PFSK-1 (cell line): Measurements from ENCODE around the gene UPF1.

Source experiments
- POLR2AphosphoS5 ChIP-seq: IDR thresholded peaks from 2 replicates; pipeline ENCODE4 v1.6.1; 2012; ENCODE audit warnings: low read depth, mild to moderate bottlenecking, control low read depth, low read length, moderate library complexity
- REST ChIP-seq, 2 experiments: IDR thresholded peaks; 2 replicates each; pipeline versions ENCODE4 v1.6.1 to v1.8.0; 2011 to 2012; ENCODE audit warnings: low read depth in 2 of 2, low read length in 2 of 2, control low read depth in 1 of 2, inconsistent platforms in 1 of 2, mild to moderate bottlenecking in 1 of 2, moderate library complexity in 1 of 2; ENCODE audit not compliant: insufficient read depth in 1 of 2
- SIN3A ChIP-seq: IDR thresholded peaks from 2 replicates; pipeline ENCODE4 v1.6.1; 2012; ENCODE audit warnings: mild to moderate bottlenecking, low read length, moderate library complexity, borderline replicate concordance; ENCODE audit not compliant: insufficient read depth

GRCh38 chr19:18904334-18905057 lies 72.7 kb downstream of the UPF1 start:
- TF ChIP-seq SIN3A (no peak), POLR2AphosphoS5 (no peak), REST (IDR thresholded peaks at IDR 0.05; ENCODE audit: insufficient read depth in 1 of 2, low read depth in 2 of 2, low read length in 2 of 2) (no peak)
